Activated T-helper 9 cell treated with anti-CD3 and anti-CD28 coated beads, Interleukin-2, amount 50 U/mL, for 16 hours (primary cell): ENCODE measurements around the gene GPSM1.
A peak's percentile ranks its signal among the peaks of the same experiment; 100 is the strongest.

Source experiments
- DNase-seq: peaks from one replicate; pipeline ENCODE4 v3.0.0-alpha.2; 2020; ENCODE audit warnings: low read depth

GPSM1 gene

DNA sequence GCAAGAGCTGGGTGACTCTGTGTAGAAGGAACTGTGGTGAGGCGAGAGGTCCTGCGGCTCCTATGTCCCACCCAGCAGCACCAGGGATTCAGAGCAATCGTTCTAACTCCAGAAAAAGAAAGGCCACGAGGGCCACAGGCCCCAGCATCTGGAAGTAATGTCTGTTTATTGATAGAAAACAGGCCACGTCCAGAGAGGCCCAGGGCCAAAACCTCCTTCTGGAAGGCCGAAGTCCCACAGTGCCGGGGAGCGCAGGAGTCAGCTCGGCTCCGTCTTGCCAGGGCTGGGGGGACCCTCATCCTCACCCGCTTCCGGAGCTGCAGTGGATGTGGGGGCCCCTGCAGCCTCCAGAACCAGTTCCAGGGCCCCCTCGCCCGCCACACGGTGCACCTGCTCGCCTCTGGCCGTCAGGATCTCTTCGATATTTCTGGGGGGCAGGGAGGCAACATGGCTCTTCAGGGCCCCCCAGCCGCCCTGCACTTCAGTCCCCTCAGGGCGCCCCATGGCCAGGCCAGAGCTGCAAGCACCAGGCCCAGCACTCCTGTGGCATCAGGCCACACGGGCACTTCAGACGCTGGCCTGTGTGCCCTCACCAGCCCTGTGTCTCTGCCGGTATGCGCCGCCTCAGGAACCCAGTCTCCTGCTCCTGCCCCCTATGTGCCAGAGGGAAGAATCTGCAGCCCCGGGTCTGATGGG, 34.6 kb downstream of the GPSM1 start:
- DNase-seq, result no peak

DNA sequence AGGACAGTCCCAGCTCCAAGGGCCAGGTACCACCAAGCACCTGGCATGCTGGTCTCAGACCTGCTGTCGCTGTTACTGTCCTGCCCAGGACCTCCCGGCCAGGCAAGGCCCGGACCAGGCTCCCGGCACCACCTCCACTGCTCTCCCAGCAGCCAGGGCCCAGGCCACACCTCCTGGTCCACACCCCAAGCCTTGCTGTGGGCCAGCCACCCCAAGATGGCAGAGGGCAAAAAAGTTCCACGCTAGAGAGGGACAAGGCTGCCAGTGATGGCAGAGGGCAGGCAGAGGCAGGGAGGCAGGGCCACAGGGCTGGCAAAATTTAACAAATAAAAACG, 35.1 kb downstream of the GPSM1 start:
- no peak for DNase-seq

DNA sequence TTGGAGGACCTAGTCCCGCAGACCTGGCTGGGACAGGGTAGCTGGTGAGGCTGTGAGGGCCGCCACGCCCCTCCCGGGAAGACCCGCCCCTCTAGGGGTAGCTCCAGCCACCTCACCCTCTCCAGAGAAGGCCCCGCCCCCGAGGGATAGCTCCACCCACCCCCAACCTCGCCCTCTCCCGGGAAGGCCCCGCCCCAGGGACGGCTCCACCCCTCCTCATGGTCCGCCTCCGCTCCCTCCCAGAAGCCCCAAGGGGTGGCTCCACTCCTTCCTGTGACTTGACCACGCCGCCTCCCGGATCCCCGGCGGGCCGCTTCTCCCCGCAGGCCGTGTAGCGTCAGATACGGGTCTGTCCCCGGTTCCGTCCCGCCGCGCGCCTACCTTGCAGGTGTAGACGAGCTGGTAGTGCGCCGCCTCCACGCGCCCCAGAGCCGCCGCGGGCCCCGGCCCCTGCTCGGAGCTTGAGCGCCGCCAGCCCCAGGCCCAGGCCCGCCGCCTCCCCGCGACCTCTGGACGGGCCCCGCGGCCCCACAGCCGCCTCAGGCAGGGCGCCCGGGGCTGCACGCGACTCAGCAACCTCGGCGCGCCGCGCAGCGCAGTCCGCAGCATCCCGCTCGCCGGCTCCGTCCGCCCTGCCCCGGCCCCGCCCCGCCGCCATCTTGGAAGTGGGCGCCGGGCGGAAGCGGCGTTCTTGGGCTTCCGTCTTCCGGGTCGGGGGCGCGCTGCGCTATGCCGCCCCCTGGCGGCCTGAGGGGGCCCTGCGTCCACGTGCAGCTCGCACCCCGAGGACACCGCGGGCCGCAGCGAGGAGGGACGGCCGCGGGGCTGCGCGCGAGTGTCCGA, 36.0 kb downstream of the GPSM1 start, which contains the start of gene DNLZ:
Gene DNLZ (minus strand): TSS at position 639 of the 843 bp plus-strand sequence. CDS start 30 bp downstream, at position 609.
- DNase-seq, result peak; percentile 93

DNA sequence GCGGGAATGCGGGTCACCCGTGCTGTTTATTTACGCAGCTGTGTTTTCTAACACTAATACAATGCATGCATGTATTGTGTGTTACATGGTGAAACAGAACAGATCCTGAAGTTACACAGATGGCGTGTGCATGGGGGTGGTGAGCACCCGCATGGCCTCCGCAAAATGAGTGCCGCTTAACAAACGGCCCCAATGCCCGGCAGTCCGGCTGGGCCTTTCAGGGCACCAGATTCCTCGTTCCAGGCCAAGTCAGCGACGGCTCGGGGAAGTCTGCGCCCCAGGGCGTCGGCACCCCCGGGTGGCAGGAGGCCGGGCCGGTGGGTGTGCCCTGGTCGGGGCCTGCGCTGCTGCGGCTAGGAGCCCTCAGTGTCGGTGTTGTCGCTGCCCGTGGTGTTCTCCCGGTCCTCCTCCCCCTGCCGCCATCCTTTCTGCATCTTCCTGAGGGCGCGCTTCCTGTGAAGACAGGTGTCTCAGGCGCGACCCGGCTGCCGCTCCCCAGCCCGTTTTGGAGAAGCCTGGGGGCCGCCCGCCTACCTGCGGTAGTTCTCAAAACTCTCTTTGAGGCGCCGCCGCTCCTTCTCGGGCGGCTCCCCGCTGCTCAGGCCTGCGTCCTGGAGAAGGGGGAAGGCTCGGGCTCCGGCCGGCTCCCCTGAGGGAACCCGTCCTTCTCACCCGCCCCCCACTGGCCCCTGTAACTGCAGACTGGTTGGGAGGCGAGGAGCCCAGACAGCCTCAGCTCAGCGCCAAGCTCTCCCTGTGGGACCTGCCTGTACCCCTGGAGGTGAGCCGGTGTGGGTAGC, 36.8 kb downstream of the GPSM1 start:
- DNase-seq, result no peak

DNA sequence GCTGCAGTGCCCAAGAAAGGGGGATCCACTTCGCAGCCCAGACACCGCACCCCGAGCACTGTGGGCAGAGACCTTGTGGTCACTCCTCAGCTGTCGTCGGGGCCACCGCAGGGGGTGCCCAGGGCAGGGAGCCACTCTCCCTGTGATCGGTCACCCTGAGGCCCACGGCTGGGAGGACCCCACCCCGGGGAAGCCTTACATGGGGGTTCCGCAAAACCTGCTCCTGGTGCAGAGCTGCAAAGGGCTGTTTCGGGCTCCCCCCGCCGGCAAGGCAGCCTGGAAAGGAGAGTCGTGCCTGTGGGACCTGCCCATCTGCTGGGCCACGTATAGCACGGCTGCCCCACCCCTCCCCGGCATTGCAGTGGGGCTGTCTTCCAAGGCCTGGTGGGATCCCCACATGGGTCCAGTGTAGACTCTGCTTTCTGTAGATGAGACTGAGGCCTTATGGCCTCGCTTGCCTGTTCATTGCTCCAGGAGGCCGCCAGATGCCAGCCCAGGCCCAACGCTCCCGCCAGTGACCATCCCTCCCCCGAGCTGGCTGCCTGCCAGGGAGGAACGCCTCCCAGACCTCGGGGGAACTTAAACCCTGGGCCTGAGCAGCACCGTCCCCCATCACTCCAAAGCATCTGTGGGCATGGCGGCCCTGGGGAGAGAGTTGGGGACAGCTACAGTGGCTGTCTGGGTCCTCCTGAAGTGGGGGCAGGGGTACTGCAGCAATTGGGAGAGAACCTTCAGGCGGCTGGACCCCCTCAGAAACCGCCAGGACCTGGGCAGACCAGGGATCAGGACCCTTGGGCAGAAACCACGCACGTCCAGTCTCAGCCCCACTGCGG, 37.8 kb downstream of the GPSM1 start:
- DNase-seq, result no peak

DNA sequence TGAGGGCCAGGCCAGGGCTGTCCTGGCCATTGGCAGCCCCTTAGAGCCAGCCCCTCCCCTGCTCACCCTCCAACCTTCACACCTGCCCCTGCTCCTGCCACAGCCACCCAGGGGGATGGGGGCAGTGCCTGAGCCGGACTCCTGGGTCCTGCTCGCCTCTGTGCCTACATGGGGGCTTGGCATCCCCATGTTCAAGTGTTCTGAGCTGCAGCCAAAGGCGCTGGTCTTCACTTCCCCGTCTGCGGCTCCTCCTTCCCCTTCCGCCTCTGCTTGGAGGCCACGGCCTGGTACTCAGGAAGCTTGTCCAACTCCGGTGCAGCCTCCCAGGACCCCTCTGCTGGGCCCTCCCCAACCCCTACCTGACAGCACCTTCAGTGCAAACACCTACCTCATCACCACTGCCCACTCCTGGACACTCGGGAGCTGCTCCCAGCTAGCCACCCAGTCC, 38.5 kb downstream of the GPSM1 start:
- DNase-seq, result no peak

DNA sequence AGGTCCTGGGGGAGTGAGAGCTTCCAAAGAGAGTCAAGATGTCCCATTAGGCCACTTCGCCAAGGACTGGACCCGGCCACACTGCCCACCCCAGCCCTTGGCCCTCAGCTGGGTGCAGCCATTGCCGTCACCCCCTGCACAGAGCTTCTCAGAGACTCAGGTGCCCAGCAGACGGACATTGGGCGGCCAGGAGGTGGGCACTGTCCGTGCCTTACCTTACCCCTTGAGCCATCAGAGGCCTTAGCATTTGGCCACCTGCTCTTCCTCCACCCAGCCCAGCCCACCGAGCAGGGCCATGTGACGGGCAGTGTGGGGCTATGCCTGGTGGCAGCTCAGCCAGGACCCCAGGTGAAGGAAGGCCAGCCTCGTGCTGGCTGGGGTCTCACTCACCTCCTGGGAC, 39.5 kb downstream of the GPSM1 start:
- DNase-seq, result no peak

DNA sequence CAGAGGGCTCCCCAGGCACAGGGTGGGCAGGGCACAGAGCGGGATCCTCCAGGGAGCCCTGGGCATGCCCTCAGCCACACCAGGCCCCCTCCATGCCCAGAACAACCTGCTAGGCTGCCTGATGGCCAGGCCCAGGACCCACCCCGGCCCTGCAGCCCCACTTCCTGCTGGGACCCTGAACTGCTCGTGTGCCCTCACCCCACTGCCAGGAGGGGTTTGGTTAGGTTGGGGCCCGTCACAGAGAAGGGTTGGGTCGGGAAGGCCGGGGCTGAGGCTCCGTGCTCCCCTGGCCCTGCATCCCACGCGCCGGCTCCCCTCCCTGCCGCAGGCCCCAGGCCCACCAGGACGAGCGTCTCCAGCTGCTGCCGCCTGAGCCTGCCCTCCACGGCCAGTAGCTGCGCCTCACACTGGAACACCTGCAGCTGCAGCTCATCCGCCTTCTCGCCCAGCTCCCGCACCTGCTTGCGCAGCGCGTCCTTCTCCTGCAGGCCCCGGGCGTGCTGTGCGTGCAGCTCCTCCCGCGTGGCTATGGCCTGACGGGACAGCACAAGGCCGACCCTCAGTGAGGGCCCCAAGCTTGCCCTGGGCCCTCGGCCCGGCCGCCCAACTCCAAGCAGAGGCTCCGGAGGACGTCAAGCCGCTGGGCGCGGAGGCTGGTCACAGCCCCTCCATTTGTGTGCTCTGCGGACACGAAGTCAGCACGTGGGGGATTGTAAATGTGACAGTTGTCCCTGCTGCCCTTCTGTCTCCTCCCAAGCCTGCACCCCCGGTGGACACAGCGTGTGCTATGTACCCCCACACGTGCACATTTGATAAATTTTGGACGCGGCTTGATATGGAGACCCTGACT, 40.2 kb downstream of the GPSM1 start:
- no peak for DNase-seq

DNA sequence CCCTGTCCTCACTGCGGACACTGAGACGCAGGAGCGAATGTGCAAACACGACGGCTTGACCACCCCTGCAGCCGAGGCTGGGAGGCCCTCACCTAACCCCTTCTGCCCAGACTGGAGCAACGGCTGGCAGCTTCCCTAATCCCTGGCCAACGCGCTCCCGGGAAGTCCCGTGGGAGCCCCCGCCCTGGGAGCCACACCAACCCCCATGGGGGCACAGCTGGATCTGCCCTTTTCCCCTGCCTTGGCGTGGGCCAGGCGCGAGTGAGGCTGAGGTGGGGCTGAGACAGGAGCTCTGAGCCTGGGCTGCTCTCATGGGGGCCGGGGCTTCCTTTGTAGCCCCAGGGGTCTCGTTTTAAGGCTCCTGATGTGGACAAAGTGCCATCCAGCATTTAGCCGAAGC, 40.9 kb downstream of the GPSM1 start:
- no peak for DNase-seq

DNA sequence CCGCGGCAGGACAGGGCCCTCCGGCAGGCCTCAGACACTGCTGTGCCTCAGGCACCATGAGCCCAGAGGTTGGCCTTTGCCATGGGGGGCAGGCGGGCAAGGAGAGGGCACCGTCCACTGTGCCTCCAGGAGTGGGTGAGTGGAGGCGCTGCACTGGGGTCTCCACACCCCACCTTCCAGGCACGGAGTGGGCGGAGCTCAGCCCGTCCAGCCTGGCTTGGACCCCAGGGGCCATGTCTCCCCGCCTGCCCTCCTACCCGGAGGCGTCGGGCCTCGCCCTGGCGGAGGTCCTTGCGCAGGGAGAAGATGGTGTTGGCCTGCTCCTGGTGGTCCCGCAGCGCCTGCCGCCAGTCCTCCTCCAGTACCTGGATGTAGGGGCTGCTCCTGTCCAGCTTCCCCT, 42.7 kb downstream of the GPSM1 start:
- no peak for DNase-seq

DNA sequence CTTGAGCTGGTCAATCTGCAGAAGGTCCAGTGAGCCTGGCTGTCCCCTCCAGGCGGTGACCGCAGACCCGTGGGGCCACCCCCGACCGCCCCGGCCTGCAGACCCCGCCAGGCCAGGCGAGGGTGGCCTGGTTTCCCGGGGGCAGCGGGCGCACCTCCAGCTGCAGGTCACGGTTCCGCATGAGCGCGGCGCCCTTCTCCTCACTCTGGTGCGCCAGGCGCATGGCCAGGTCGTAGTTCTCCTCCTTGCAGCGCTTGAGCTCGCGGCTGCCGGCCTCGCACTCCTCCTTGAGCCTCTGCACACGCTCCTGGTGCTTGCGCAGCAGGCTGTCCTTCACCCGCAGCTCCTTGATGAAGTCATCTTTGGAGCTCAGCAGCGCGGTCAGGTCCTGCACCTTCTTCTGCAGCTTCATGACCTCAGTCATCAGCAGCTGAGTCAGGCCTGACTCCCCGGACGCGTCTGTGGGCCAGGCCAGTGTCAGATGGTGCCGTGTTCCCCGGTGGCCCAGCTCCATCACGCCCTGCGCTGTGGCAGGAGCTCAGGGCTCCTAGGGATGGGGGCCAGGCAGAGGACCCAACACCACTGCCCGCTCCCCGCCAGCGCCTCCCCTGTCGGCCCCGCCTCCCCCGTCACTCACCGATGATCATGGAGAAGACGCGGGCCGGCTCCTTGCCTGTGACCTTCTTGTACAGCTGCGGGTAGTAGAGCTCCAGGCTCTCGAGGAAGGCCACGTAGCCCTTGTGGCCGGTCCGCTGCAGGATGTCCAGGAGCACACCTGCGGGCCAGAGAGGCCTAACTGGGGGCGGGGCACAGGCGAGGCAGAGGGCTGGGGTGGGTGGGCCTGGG, 43.6 kb downstream of the GPSM1 start:
- DNase-seq, result no peak

DNA sequence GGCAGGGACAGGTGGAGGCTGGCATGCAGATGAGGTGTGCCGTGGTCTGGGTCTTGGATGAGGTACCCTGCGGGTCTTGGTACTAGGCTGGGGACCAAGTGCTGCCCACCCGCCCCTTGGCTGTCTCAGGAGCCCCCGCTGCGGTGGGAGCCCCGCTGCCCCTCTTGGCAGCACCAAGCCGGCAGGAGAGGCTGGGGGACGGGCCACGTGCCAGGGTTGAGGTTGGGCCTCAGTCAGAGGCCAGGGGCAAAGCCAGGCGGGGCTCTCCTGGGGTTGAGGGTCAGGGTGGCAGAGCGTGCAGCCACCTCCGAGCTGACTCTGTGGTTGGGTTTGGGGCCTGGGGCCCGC, 44.2 kb downstream of the GPSM1 start:
- no peak for DNase-seq

DNA sequence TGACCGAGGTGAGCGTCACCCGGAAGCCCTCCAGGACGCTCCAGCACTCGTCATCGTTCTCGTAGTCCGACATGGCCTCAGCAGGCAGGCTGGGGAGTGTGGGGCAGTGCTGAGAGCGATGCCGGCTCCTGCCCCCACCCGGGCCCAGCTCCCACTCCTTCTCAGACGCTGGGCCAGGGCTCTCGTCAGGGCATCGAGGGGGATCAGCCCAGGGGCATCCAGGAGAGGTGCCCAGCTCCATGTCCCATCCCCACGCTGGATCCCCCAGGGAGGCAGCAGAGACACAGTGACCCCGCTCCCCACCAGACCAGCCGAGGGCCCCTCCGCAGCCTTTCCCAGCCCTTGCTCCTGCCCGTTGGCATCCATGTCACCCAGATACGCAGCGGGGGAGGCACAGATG, 44.7 kb downstream of the GPSM1 start:
- DNase-seq, result no peak

DNA sequence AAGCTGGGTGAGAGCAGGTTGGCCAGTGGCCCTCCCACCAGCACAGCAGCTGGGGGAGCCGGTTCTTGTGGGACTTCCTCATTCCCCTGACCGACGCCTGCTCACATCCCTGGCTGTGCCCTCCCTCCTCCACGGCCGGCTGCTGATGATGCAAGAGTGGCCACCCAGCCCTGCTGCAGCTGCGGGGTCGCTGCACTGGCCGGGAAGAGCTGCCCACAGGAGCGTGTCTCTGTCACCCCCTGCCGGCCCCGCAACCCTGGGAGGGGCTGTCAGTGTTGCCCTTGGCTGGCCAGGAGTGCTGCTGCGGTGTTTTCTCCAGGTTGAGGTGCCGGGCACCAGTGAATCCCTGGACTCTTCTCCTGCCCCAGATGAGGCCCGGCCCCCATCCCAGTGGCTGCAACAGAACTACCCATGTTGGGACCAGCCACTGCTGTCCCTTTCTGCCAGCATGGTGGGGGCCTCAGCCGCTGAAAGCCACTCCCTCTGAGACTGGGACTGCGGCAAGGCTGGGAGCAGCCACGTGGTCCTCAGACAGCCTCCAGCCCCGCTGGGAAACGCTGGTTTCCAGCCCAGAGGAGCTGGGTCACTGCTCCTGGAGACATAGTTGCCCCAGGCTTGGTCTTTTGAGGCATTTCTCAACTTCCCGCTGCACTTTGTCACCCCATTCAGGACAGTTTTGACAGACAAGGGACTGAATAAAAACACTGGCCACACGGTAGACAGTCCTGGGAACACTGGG, 45.4 kb downstream of the GPSM1 start:
- DNase-seq, result no peak

DNA sequence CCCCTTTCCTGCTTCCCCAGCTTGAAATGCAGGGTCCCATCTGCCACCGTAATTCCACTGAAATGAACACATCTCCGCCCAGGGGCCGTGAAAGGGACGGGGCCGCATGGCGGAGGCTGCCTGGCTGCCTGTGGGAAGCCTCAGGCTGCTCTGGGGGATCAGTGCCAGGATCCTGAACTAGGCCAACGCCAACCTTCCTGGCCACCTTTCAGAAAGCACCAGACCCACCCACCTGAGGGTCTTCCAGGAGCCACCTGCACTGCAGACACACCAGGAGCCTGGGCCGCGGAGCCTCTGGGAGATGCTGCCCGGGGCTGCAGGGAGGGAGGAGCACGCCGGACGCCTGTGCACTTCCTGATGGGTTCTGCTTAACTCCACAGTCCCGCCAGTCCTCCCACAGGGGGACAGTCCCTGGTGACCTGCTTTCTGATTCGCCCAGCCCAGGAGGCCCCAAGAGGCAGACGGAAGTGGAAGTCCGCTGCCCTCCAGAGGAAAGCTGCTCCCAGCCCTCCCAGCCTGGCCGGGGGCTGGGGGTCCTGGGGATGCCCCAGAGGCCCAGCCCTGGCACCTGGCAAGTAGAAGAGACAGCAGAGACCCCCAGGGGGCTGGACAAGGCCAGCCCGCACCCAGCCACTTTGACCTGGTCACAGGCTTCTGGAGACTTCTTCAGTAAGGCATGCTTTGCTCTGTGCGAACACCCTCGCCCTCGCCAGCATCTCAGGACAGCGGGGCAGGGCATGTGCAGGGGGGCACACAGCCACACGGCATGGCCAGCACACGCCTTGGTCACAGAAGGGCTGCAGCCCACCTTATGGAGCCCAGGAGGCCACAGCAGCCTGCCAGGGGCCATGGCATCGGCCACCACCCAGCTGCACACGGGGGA, 46.2 kb downstream of the GPSM1 start, which contains the start of gene CARD9:
Gene CARD9 (minus strand): TSS at position 370 of the 883 bp plus-strand sequence. CDS start 1,591 bp downstream, outside the sequence.
- DNase-seq, result no peak

DNA sequence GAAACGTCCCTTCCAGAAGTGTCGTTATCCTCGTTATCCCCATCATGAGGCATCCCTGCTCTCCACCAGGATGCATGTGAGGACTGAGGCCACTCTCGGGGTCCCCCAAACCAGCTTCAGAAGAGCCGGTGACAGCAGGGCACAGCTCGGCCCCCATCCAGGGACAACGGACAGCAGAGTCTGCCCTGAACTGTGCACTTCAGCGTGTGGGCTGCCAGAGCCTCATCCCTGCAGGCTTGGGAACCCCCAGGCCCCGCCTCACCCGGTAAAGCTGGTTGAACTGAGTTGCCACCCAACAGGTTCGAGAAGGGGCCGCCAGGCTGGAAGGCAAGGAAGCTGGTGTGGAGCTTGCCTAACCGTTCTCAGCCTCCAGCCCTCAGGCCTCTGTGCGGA, 46.8 kb downstream of the GPSM1 start:
- DNase-seq, result no peak

DNA sequence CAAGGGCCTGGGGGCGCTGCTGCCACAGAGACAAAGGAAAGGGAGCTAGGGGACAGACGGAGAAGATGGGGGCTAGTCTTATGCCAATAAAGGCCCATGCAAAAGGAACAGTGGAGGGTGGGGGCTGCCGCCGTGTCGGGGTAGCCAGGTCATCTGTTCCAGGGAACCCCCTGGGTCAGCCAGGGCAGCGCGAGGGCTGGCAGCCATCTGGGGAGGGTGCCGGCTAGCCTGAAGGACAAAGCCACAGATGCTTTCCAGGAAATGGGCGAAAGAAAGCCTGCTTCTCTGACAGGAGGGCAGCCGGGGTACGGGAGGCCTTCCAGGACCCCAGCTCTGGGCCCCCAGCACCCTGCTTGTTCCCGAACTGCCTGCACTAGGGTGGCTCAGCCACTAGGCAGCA, 47.8 kb downstream of the GPSM1 start:
- DNase-seq, result no peak

DNA sequence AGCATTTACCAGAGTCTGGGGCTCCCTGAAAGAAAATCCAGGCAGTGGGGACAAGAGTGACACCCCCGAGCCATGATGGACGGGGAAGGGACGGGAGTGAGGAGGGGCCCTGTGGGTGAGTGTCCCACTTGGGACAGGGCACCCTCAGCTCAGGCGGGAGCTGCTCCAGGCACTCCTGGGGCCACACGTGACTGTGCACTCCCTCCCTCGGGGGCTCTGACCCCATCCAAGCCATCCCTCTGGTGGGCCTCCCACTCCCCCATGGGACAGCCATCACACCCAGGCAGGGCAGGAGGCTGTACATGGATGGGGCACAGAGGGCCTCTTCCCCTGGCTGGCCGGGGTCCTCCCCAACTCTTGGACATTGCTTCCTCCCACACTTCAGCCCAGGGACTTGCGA, 49.1 kb downstream of the GPSM1 start:
- DNase-seq, result no peak
